H1 (cell line): ENCODE results near the gene YBX1. TPM values are rescaled to one million over a fixed set of nuclear protein-coding genes. Genes with fewer than 3 reads are reported as not detected.

Source experiments
- CTCF ChIA-PET: fragments of 300-600 bp; sonication (Branson Sonifier 250); formaldehyde crosslinking; loops from one replicate; lab custom pipeline; 2021; ENCODE audit not compliant: partially characterized antibody; lab: Charles Lee
- POLR2A ChIA-PET: fragments of 300-600 bp; sonication (Branson Sonifier 250); formaldehyde crosslinking; loops from one replicate; lab custom pipeline; 2021; ENCODE audit warnings: inconsistent platforms; ENCODE audit not compliant: partially characterized antibody; lab: Charles Lee
- DNase-seq, 2 experiments: peaks; one replicate each; pipeline versions ENCODE4 v3.0.0 to v3.0.0-alpha.2; 2010 to 2022; ENCODE audit warnings: low spot score in 2 of 2, low read depth in 1 of 2, mixed read lengths in 1 of 2
- FAIRE-seq: peaks from 2 replicates; lab custom pipeline; 2011; peaks lifted over from hg19 to GRCh38; lab: Jason Lieb, UNC
- H2AFZ ChIP-seq: 2 replicates; pipeline ENCODE4 v1.8.1; 2012; ENCODE audit warnings: low read length, inconsistent platforms
- H2AK5ac ChIP-seq: 2 replicates; pipeline ENCODE4 v1.6.1; 2013; ENCODE audit warnings: low read depth, low read length
- H2BK120ac ChIP-seq: replicated peaks from 2 replicates; pipeline ENCODE3; 2013; ENCODE audit warnings: low read depth, low read length, inconsistent platforms
- H2BK12ac ChIP-seq: 2 replicates; pipeline ENCODE4 v1.6.1; 2013; ENCODE audit warnings: low read depth, low read length
- H2BK15ac ChIP-seq: 2 replicates; pipeline ENCODE4 v1.6.1; 2013; ENCODE audit warnings: low read length
- H2BK20ac ChIP-seq: 2 replicates; pipeline ENCODE4 v1.6.1; 2013; ENCODE audit warnings: low read length
- H2BK5ac ChIP-seq: 2 replicates; pipeline ENCODE4 v1.6.1; 2013; ENCODE audit warnings: low read depth, low read length
- H3K14ac ChIP-seq: 2 replicates; pipeline ENCODE4 v1.6.1; 2013; ENCODE audit warnings: inconsistent platforms; ENCODE audit not compliant: insufficient read length
- H3K18ac ChIP-seq: 2 replicates; pipeline ENCODE4 v1.6.1; 2013; ENCODE audit warnings: low read length; ENCODE audit errors: extremely low read depth
- H3K23ac ChIP-seq: 2 replicates; pipeline ENCODE4 v1.6.1; 2013; ENCODE audit warnings: inconsistent platforms; ENCODE audit not compliant: insufficient read length
- H3K23me2 ChIP-seq: 2 replicates; pipeline ENCODE4 v1.6.1; 2013; ENCODE audit warnings: low read depth, low read length
- H3K27ac ChIP-seq: 2 replicates; pipeline ENCODE4 v1.6.1; 2011; ENCODE audit warnings: low read depth, low read length, inconsistent platforms
- H3K27me3 ChIP-seq, 4 experiments: replicated peaks in 1 of 4; 1 replicate in 1 of 4; 2 replicates in 3 of 4; pipeline versions ENCODE4 v1.6.1 to v1.8.1; 2011 to 2013; ENCODE audit warnings: low read length in 3 of 4, mild to moderate bottlenecking in 3 of 4, inconsistent platforms in 2 of 4, mixed read lengths in 2 of 4, moderate library complexity in 1 of 4; ENCODE audit not compliant: control insufficient read depth in 3 of 4, insufficient read depth in 3 of 4; ENCODE audit errors: extremely low read depth in 1 of 4
- H3K36me3 ChIP-seq, 4 experiments: 2 replicates each; pipeline versions ENCODE4 v1.6.1 to v1.8.1; 2011 to 2013; ENCODE audit warnings: mild to moderate bottlenecking in 4 of 4, low read length in 3 of 4, moderate library complexity in 2 of 4, control low read depth in 1 of 4, inconsistent platforms in 1 of 4; ENCODE audit not compliant: insufficient read depth in 4 of 4, control insufficient read depth in 2 of 4
- H3K4ac ChIP-seq: replicated peaks from 2 replicates; pipeline ENCODE3; 2013; ENCODE audit warnings: low read length, low read depth, mixed read lengths, inconsistent platforms; ENCODE audit not compliant: insufficient read length
- H3K4me1 ChIP-seq, 4 experiments: replicated peaks in 1 of 4; 1 replicate in 1 of 4; 2 replicates in 3 of 4; pipeline versions ENCODE4 v1.6.1 to v1.8.1; 2011 to 2013; ENCODE audit warnings: low read length in 3 of 4, inconsistent platforms in 2 of 4, mixed read lengths in 1 of 4; ENCODE audit not compliant: insufficient read depth in 4 of 4, control insufficient read depth in 3 of 4
- H3K4me2 ChIP-seq, 2 experiments: 2 replicates each; pipeline versions ENCODE4 v1.6.1 to v1.8.1; 2011 to 2013; ENCODE audit warnings: low read depth in 2 of 2, low read length in 2 of 2, control low read depth in 1 of 2, inconsistent platforms in 1 of 2, mild to moderate bottlenecking in 1 of 2; ENCODE audit not compliant: insufficient read depth in 1 of 2
- H3K4me3 ChIP-seq, 4 experiments: fragments of 200-600, 300-600 bp in 1 of 4; sonication (generic), shearing (Covaris generic), sonication (Bioruptor Twin) in 1 of 4; 2 replicates each; pipeline versions ENCODE4 v1.5.1 to v1.8.1; 2011 to 2016; ENCODE audit warnings: low read length in 4 of 4, low read depth in 3 of 4, control low read depth in 2 of 4, inconsistent platforms in 2 of 4, mild to moderate bottlenecking in 2 of 4, mixed read lengths in 1 of 4, moderate library complexity in 1 of 4; ENCODE audit not compliant: insufficient read depth in 2 of 4; ENCODE audit errors: extremely low read depth in 1 of 4
- H3K56ac ChIP-seq: replicated peaks from 2 replicates; pipeline ENCODE3; 2013; ENCODE audit warnings: low read depth, mild to moderate bottlenecking, mixed read lengths, low read length, inconsistent platforms; ENCODE audit not compliant: insufficient read length
- H3K79me1 ChIP-seq: 2 replicates; pipeline ENCODE4 v1.6.1; 2013; ENCODE audit warnings: low read depth, low read length, control low read depth
- H3K79me2 ChIP-seq, 2 experiments: 2 replicates each; pipeline versions ENCODE4 v1.6.1 to v1.8.1; 2012 to 2013; ENCODE audit warnings: low read length in 2 of 2, mild to moderate bottlenecking in 2 of 2, inconsistent platforms in 1 of 2; ENCODE audit not compliant: insufficient read depth in 2 of 2, control insufficient read depth in 1 of 2
- H3K9ac ChIP-seq, 4 experiments: replicated peaks in 1 of 4; 1 replicate in 1 of 4; 2 replicates in 3 of 4; pipeline versions ENCODE4 v1.6.1 to v1.8.1; 2011 to 2013; ENCODE audit warnings: low read depth in 3 of 4, low read length in 3 of 4, control low read depth in 2 of 4, mild to moderate bottlenecking in 2 of 4, moderate library complexity in 2 of 4, inconsistent platforms in 1 of 4; ENCODE audit errors: extremely low read depth in 1 of 4
- H3K9me3 ChIP-seq, 2 experiments: 2 replicates each; pipeline versions ENCODE4 v1.6.1 to v1.8.1; 2012 to 2013; ENCODE audit warnings: mild to moderate bottlenecking in 2 of 2, moderate library complexity in 2 of 2, control low read depth in 1 of 2, inconsistent platforms in 1 of 2, low read depth in 1 of 2, low read length in 1 of 2, mixed read lengths in 1 of 2; ENCODE audit not compliant: insufficient read depth in 2 of 2
- H4K20me1 ChIP-seq, 2 experiments: replicated peaks in 1 of 2; 2 replicates each; pipeline versions ENCODE3 to v1.8.1; 2011 to 2013; ENCODE audit warnings: inconsistent platforms in 2 of 2, low read length in 2 of 2, mild to moderate bottlenecking in 1 of 2; ENCODE audit not compliant: insufficient read depth in 2 of 2, control insufficient read depth in 1 of 2
- H4K5ac ChIP-seq: 2 replicates; pipeline ENCODE4 v1.6.1; 2013; ENCODE audit warnings: low read length, low read depth, mixed read lengths, inconsistent platforms; ENCODE audit not compliant: insufficient read length
- H4K8ac ChIP-seq: 2 replicates; pipeline ENCODE4 v1.8.0; 2013; ENCODE audit warnings: mild to moderate bottlenecking, moderate library complexity, low read length, inconsistent platforms; ENCODE audit not compliant: insufficient read depth; ENCODE audit errors: extremely low read depth
- H4K91ac ChIP-seq: replicated peaks from 2 replicates; pipeline ENCODE3; 2013; ENCODE audit warnings: low read length, mixed read lengths, inconsistent platforms; ENCODE audit not compliant: insufficient read length
- ATF2 ChIP-seq: IDR thresholded peaks from 2 replicates; pipeline ENCODE4 v1.6.1; 2012; ENCODE audit warnings: low read length, inconsistent platforms
- CBX8 ChIP-seq: fragments of 300-800, 300-1000 bp; sonication (generic); IDR thresholded peaks from 2 replicates; pipeline ENCODE4 v1.7.1; 2016; ENCODE audit warnings: low read depth, low read length, borderline replicate concordance
- CEBPB ChIP-seq: IDR thresholded peaks from 2 replicates; pipeline ENCODE4 v1.6.1; 2012; ENCODE audit warnings: low read depth, low read length
- CHD1 ChIP-seq: IDR thresholded peaks from 2 replicates; pipeline ENCODE4 v1.6.1; 2012; ENCODE audit warnings: low read depth, low read length, improper control_type of control experiment
- CREB1 ChIP-seq: IDR thresholded peaks from 2 replicates; pipeline ENCODE4 v1.6.1; 2012; ENCODE audit warnings: inconsistent platforms
- EP300 ChIP-seq, 2 experiments: IDR thresholded peaks; 1 replicate in 1 of 2; 2 replicates in 1 of 2; pipeline ENCODE4 v1.6.1; 2011 to 2012; ENCODE audit warnings: low read depth in 2 of 2, low read length in 2 of 2, mild to moderate bottlenecking in 2 of 2, borderline replicate concordance in 1 of 2, inconsistent platforms in 1 of 2, moderate library complexity in 1 of 2
- EZH2 ChIP-seq: fragments of 200-600 bp; sonication (generic); IDR thresholded peaks from 2 replicates; pipeline ENCODE4 v1.7.1; 2012; ENCODE audit warnings: low read depth, mild to moderate bottlenecking, moderate library complexity, low read length, inconsistent platforms; ENCODE audit not compliant: severe bottlenecking
- GABPA ChIP-seq: IDR thresholded peaks from 2 replicates; pipeline ENCODE4 v1.6.1; 2011; ENCODE audit warnings: mild to moderate bottlenecking, low read length, moderate library complexity, borderline replicate concordance; ENCODE audit not compliant: insufficient read depth
- JUN ChIP-seq: IDR thresholded peaks from 2 replicates; pipeline ENCODE4 v1.6.1; 2011; ENCODE audit warnings: low read depth, mild to moderate bottlenecking, improper control_type of control experiment, low read length
- JUND ChIP-seq: IDR thresholded peaks from 2 replicates; pipeline ENCODE4 v1.6.1; 2011; ENCODE audit warnings: mild to moderate bottlenecking, improper control_type of control experiment, low read length
- POLR2A ChIP-seq, 2 experiments: IDR thresholded peaks; 1 replicate in 1 of 2; 2 replicates in 1 of 2; pipeline ENCODE4 v1.6.1; 2011; ENCODE audit warnings: low read depth in 2 of 2, low read length in 2 of 2, mild to moderate bottlenecking in 2 of 2; ENCODE audit errors: control extremely low read depth in 1 of 2
- RFX5 ChIP-seq: IDR thresholded peaks from 2 replicates; pipeline ENCODE4 v1.6.1; 2011; ENCODE audit warnings: low read depth, low read length, improper control_type of control experiment, borderline replicate concordance
- WGBS, 2 experiments: shearing (Covaris generic) in 1 of 2; methylation state at CpG; one replicate each; pipeline versions ENCODE4 v1.1.6 to v1.1.7; 2013 to 2015; ENCODE audit warnings: low lambda C conversion rate in 2 of 2, mixed read lengths in 2 of 2, inconsistent platforms in 1 of 2, low coverage in 1 of 2, missing lambda C conversion rate in 1 of 2; ENCODE audit not compliant: insufficient replicate concordance in 2 of 2, insufficient coverage in 1 of 2, insufficient read length in 1 of 2; ENCODE audit errors: extremely low coverage in 1 of 2, missing lambda C conversion rate in 1 of 2; 5-methylcytosine and 5-hydroxymethylcytosine counted together
- polyA plus RNA-seq, 7 experiments: library from polyadenylated mRNA; depleted of rRNA in 3 of 7; stranded (reverse) in 5 of 7; unstranded in 2 of 7; fragments of >200 nt in 5 of 7; fragments of 200-250 nt in 2 of 7; gene quantifications; 1 replicate in 5 of 7; 2 replicates in 1 of 7; 4 replicates in 1 of 7; pipeline versions ENCODE4 v1.2.1 to v1.2.3, GENCODE V29; 2011 to 2013; ENCODE audit warnings: missing spikeins in 2 of 7, mixed read lengths in 2 of 7
- total RNA-seq: library from RNA; stranded (reverse); fragmentation: NEBNext Ultra II Directional; extraction: Animal tissue kit (Norgen Biotek cat#: 25700); gene quantifications from 2 replicates; pipeline ENCODE4 v1.2.1, GENCODE V29; 2021

Gene YBX1
- total and polyA plus RNA-seq, 2 of the 8 experiments (the other 6 are each of a cell fraction or from before 2014, with no cell fraction given), result 438 to 1,219 TPM

DNA sequence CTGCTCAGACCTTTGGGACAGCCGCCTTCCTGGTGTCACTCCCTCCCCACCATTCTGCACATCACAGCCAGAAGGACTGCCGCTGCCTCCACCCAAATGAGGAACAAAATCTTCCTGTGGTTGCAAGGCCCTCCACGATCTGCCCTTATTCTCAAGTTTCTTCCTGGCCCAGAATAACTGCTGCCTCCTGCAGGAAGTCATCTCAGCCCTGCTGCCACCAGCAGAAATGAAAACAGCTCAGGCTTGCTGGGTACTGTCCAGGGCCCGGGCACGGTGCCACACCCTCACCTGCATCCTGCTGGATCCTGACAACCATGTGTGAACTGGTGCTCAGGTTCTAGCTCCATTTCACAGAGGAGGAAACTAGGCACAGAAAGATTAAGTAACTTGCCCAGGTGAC, 55.0 kb downstream of the YBX1 start:
- Histone ChIP-seq H3K9ac (no peak overlapping the region), H2BK120ac (no peak overlapping the region), H2BK5ac (no peak overlapping the region), H4K5ac (no peak overlapping the region), H3K23ac (no peak overlapping the region), H2AFZ (no peak overlapping the region), H3K14ac (no peak overlapping the region), H4K20me1 (peaks cover 0 to 4% of the 10 kb centered on the region in 2 experiments), H3K79me2 (no peaks in the 10 kb centered on the region), H3K18ac (no peak overlapping the region), H3K23me2 (peaks cover 5% of the 10 kb centered on the region; the same call in 1 of the 2 replicates), H3K79me1 (peaks cover 3% of the 10 kb centered on the region; the same call in 1 of the 2 replicates), H2BK12ac (no peak overlapping the region), H4K8ac (no peak overlapping the region), H3K4ac (no peak overlapping the region), H4K91ac (no peak overlapping the region), H2BK15ac (no peak overlapping the region), H3K4me2 (no peak overlapping the region), H3K27me3 (no peaks in the 10 kb centered on the region), H3K27ac (no peak overlapping the region), H3K9me3 (no peaks in the 10 kb centered on the region), H2AK5ac (no peak overlapping the region; the same call in 1 of the 2 replicates), H3K36me3 (no peaks in the 10 kb centered on the region), H2BK20ac (no peak overlapping the region), H3K56ac (no peak overlapping the region), H3K4me1 (peaks cover 0 to 38% (median 28%) of the 10 kb centered on the region in 4 experiments; a peak in 6 of 7 replicates), H3K4me3 (no peak overlapping the region)
- 94% methylated on average over 5 of the region's 5 CpGs; no CpG with 5 or more reads in 1 of the 2 experiments for WGBS, 2 experiments
- DNase-seq, result no peak
- POLR2A ChIA-PET, result interaction anchor here (2.2 kb wide), 1 partner anchor 55 kb away, joined by 7 read pairs; the partner anchor contains the start of gene YBX1
- no peak for FAIRE-seq
- CTCF ChIA-PET, result interaction anchor here (0.9 to 6.4 kb wide), 3 partner anchors 9 to 18 kb away, joined by 3 to 62 read pairs (median 3); no protein-coding TSS in a partner anchor
- TF ChIP-seq CREB1, result no peak
- no peak for TF ChIP-seq CHD1
- no peak for TF ChIP-seq ATF2
- no peak for TF ChIP-seq RFX5
- no peak for TF ChIP-seq CBX8
- no peak for TF ChIP-seq POLR2A (IDR thresholded peaks at IDR 0.05; ENCODE audit: control extremely low read depth in 1 of 2, low read depth in 2 of 2, low read length in 2 of 2)
- TF ChIP-seq JUN, result no peak
- TF ChIP-seq JUND, result no peak
- no peak for TF ChIP-seq GABPA
- no peak for TF ChIP-seq CEBPB
- TF ChIP-seq EZH2, result no peak
- no peak for TF ChIP-seq EP300 (IDR thresholded peaks at IDR 0.05; ENCODE audit: borderline replicate concordance in 1 of 2, low read depth in 2 of 2, low read length in 2 of 2)
